ENCODE data around the gene PTGER2. TPM values are rescaled to one million over a fixed set of nuclear protein-coding genes. Genes with fewer than 3 reads are reported as not detected.

PTGER2 gene
- total and polyA plus RNA-seq, 2 of the 13 experiments (the other 11 are each of a cell fraction or from before 2014, with no cell fraction given) = not detected

DNA sequence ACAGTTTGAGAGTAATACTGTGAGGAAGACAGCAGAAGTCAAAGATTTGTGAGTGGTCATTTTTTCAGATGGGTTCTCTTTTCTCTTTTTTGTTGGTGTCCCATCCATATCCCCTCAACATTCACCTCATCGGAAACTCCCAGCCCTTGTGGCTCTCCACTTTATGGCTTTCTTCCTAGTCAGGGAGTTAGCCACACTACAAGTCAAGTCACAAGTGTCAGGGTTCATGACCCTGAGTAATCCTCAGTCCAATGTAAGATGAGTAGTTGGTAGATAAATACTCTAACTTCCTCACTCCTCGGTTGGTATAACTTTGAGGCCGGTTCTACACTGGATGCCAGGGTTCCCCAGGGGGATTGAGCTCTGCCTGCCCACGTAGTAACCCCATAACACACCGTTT lies 41.4 kb downstream of the PTGER2 start:
- POLR2A ChIA-PET = no interaction called here
- FAIRE-seq = no peak
- H3K27me3 ChIP-seq (ENCODE audit: control insufficient read depth in 1 of 2, insufficient read depth in 2 of 2, low read length in 2 of 2) = no peaks in the 10 kb centered on the region; a peak in 2 of 5 replicates
- in situ Hi-C loops (cut with HindIII; ENCODE audit: extremely low pct_ligation_motif_present, low pct_unique_long_range_greater_than_20kb) = no loop called here
- no peak overlapping the region for H2AFZ ChIP-seq (ENCODE audit: low read length)
- H3K4me2 ChIP-seq (ENCODE audit: low read depth, low read length) = no peak overlapping the region
- no peak for DNase-seq (ENCODE audit: low spot score)
- no peak overlapping the region for H3K9ac ChIP-seq (ENCODE audit: insufficient read depth, low read depth, low read length)
- no peak for TF ChIP-seq YY1 (IDR thresholded peaks at IDR 0.05; ENCODE audit: insufficient read depth, insufficient replicate concordance, low read depth, low read length)
- TF ChIP-seq, protein P1, sequence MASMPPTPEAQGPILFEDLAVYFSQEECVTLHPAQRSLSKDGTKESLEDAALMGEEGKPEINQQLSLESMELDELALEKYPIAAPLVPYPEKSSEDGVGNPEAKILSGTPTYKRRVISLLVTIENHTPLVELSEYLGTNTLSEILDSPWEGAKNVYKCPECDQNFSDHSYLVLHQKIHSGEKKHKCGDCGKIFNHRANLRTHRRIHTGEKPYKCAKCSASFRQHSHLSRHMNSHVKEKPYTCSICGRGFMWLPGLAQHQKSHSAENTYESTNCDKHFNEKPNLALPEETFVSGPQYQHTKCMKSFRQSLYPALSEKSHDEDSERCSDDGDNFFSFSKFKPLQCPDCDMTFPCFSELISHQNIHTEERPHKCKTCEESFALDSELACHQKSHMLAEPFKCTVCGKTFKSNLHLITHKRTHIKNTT (CRISPR knock-in tag; IDR thresholded peaks at IDR 0.05) = no peak
- no peak for TF ChIP-seq IRX3 (CRISPR knock-in tag; IDR thresholded peaks at IDR 0.05; ENCODE audit: borderline replicate concordance, low read depth)
- TF ChIP-seq, protein P2, sequence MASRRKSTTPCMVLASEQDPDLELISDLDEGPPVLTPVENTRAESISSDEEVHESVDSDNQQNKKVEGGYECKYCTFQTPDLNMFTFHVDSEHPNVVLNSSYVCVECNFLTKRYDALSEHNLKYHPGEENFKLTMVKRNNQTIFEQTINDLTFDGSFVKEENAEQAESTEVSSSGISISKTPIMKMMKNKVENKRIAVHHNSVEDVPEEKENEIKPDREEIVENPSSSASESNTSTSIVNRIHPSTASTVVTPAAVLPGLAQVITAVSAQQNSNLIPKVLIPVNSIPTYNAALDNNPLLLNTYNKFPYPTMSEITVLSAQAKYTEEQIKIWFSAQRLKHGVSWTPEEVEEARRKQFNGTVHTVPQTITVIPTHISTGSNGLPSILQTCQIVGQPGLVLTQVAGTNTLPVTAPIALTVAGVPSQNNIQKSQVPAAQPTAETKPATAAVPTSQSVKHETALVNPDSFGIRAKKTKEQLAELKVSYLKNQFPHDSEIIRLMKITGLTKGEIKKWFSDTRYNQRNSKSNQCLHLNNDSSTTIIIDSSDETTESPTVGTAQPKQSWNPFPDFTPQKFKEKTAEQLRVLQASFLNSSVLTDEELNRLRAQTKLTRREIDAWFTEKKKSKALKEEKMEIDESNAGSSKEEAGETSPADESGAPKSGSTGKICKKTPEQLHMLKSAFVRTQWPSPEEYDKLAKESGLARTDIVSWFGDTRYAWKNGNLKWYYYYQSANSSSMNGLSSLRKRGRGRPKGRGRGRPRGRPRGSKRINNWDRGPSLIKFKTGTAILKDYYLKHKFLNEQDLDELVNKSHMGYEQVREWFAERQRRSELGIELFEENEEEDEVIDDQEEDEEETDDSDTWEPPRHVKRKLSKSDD (CRISPR knock-in tag; IDR thresholded peaks at IDR 0.05; ENCODE audit: low read depth) = no peak
- TF ChIP-seq, protein P3, sequence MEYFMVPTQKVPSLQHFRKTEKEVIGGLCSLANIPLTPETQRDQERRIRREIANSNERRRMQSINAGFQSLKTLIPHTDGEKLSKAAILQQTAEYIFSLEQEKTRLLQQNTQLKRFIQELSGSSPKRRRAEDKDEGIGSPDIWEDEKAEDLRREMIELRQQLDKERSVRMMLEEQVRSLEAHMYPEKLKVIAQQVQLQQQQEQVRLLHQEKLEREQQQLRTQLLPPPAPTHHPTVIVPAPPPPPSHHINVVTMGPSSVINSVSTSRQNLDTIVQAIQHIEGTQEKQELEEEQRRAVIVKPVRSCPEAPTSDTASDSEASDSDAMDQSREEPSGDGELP (IDR thresholded peaks at IDR 0.05; ENCODE audit: borderline replicate concordance, low read depth) = no peak
- no peak overlapping the region for H3K4me3 ChIP-seq (replicated peaks in 1 of 3; ENCODE audit: insufficient read depth in 1 of 3, low read depth in 2 of 3, low read length in 3 of 3)
- no TSS peak for BruUV-seq (replicated peaks)
- H3K27ac ChIP-seq (ENCODE audit: extremely low read length, insufficient read depth, low read length) = no peak overlapping the region
- WGBS (ENCODE audit: low lambda C conversion rate) = 23% methylated on average over 5 of the region's 5 CpGs
- intact Hi-C loops (cut with micrococcal nuclease; ENCODE audit: unreplicated experiment) = no loop called here
- H4K20me1 ChIP-seq (ENCODE audit: insufficient read depth, low read length) = no peaks in the 10 kb centered on the region
- H3K36me3 ChIP-seq (replicated peaks in 1 of 2; ENCODE audit: control insufficient read depth in 1 of 2, insufficient read depth in 2 of 2, low read length in 2 of 2) = no peaks in the 10 kb centered on the region
- no peak for ATAC-seq
- no peaks in the 10 kb centered on the region for H3K4me1 ChIP-seq (ENCODE audit: insufficient read depth, low read length)
- H3K79me2 ChIP-seq (ENCODE audit: insufficient read depth, low read length) = no peaks in the 10 kb centered on the region
- H3K9me3 ChIP-seq (ENCODE audit: low read length) = no peaks in the 10 kb centered on the region
- CTCF ChIA-PET (ENCODE audit: low intra/inter-chr PET ratio, low total read pairs) = no interaction called here
